ENCODE measurements around the gene RUNX1. TPM values are rescaled to one million over a fixed set of nuclear protein-coding genes. Genes with fewer than 3 reads are reported as not detected.

RUNX1 gene
- polyA plus RNA-seq, 1 of the 3 experiments (the other 2 are of a cell fraction) = 17.1 TPM

- H4K20me1 ChIP-seq (ENCODE audit: insufficient read depth) = no peaks in the 10 kb centered on the region
- CTCF ChIA-PET = no interaction called here
These were observed 37.4 kb downstream of the RUNX1 start for GRCh38 chr21:35011681-35012080.

More at GRCh38 chr21:35011681-35012080, 37.4 kb downstream of the RUNX1 start:
- H3K27me3 ChIP-seq (ENCODE audit: insufficient read depth) = no peaks in the 10 kb centered on the region
- WGBS (ENCODE audit: low lambda C conversion rate) = 39% methylated on average over 3 of the region's 3 CpGs
- H3K4me1 ChIP-seq (ENCODE audit: control insufficient read depth in 1 of 2, insufficient read depth in 2 of 2, low read depth in 1 of 2, low read length in 1 of 2) = no peaks in the 10 kb centered on the region; a peak in 1 of 4 replicates
- H3K79me2 ChIP-seq (ENCODE audit: insufficient read depth) = no peaks in the 10 kb centered on the region
- DNase-seq = no peak
- H3F3A ChIP-seq (replicated peaks; ENCODE audit: insufficient read depth) = no peaks in the 10 kb centered on the region
- no peak overlapping the region for H3K4me3 ChIP-seq (ENCODE audit: low read depth in 2 of 2, low read length in 1 of 2)
- no peak overlapping the region for H3K9ac ChIP-seq
- TF ChIP-seq CHD2 (IDR thresholded peaks at IDR 0.05; ENCODE audit: low read length, partially characterized antibody) (no peak), EP300 (IDR thresholded peaks at IDR 0.05; ENCODE audit: borderline replicate concordance in 1 of 2, low read depth in 1 of 2, low read length in 1 of 2) (no peak), CTCF (IDR thresholded peaks at IDR 0.05) (no peak), POLR2AphosphoS5 (IDR thresholded peaks at IDR 0.05; ENCODE audit: low read depth, low read length) (no peak), NFIC (IDR thresholded peaks at IDR 0.05; ENCODE audit: borderline replicate concordance) (no peak), MEF2A (IDR thresholded peaks at IDR 0.05; ENCODE audit: borderline replicate concordance, low read depth) (no peak), RFX5 (IDR thresholded peaks at IDR 0.05; ENCODE audit: low read length) (no peak), FOXM1 (IDR thresholded peaks at IDR 0.05; ENCODE audit: low read depth) (no peak), FOXJ3 (CRISPR knock-in tag; IDR thresholded peaks at IDR 0.05) (no peak), TCF12 (IDR thresholded peaks at IDR 0.05) (peak; percentile 38; the same call in 1 of the 2 replicates), RCOR1 (IDR thresholded peaks at IDR 0.05; ENCODE audit: low read length) (no peak), RAD21 (IDR thresholded peaks at IDR 0.05; ENCODE audit: low read length) (no peak), TAF1 (IDR thresholded peaks at IDR 0.05; ENCODE audit: borderline replicate concordance, low read depth, low read length) (no peak), SIN3A (IDR thresholded peaks at IDR 0.05; ENCODE audit: borderline replicate concordance, low read depth, low read length) (no peak), JUND (IDR thresholded peaks at IDR 0.05) (0 out of 2 replicates have a peak, but pooled peaks have one; percentile 28), YY1 (IDR thresholded peaks at IDR 0.05; ENCODE audit: low read depth) (no peak), FOSL2 (IDR thresholded peaks at IDR 0.05; ENCODE audit: borderline replicate concordance, low read depth) (peak; percentile 42; the same call in 1 of the 2 replicates), NRF1 (IDR thresholded peaks at IDR 0.05; ENCODE audit: low read depth, low read length) (no peak), MXI1 (IDR thresholded peaks at IDR 0.05; ENCODE audit: low read depth, low read length) (no peak)
- TF ChIP-seq, protein P1, sequence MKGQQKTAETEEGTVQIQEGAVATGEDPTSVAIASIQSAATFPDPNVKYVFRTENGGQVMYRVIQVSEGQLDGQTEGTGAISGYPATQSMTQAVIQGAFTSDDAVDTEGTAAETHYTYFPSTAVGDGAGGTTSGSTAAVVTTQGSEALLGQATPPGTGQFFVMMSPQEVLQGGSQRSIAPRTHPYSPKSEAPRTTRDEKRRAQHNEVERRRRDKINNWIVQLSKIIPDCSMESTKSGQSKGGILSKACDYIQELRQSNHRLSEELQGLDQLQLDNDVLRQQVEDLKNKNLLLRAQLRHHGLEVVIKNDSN (IDR thresholded peaks at IDR 0.05; ENCODE audit: borderline replicate concordance, low read depth) = no peak
- TF ChIP-seq, protein P2, sequence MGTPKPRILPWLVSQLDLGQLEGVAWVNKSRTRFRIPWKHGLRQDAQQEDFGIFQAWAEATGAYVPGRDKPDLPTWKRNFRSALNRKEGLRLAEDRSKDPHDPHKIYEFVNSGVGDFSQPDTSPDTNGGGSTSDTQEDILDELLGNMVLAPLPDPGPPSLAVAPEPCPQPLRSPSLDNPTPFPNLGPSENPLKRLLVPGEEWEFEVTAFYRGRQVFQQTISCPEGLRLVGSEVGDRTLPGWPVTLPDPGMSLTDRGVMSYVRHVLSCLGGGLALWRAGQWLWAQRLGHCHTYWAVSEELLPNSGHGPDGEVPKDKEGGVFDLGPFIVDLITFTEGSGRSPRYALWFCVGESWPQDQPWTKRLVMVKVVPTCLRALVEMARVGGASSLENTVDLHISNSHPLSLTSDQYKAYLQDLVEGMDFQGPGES (IDR thresholded peaks at IDR 0.05; ENCODE audit: low read depth, low read length) = no peak
- TF ChIP-seq, protein P3, sequence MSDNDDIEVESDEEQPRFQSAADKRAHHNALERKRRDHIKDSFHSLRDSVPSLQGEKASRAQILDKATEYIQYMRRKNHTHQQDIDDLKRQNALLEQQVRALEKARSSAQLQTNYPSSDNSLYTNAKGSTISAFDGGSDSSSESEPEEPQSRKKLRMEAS (IDR thresholded peaks at IDR 0.05; ENCODE audit: low read depth) = no peak
- TF ChIP-seq, protein P4, sequence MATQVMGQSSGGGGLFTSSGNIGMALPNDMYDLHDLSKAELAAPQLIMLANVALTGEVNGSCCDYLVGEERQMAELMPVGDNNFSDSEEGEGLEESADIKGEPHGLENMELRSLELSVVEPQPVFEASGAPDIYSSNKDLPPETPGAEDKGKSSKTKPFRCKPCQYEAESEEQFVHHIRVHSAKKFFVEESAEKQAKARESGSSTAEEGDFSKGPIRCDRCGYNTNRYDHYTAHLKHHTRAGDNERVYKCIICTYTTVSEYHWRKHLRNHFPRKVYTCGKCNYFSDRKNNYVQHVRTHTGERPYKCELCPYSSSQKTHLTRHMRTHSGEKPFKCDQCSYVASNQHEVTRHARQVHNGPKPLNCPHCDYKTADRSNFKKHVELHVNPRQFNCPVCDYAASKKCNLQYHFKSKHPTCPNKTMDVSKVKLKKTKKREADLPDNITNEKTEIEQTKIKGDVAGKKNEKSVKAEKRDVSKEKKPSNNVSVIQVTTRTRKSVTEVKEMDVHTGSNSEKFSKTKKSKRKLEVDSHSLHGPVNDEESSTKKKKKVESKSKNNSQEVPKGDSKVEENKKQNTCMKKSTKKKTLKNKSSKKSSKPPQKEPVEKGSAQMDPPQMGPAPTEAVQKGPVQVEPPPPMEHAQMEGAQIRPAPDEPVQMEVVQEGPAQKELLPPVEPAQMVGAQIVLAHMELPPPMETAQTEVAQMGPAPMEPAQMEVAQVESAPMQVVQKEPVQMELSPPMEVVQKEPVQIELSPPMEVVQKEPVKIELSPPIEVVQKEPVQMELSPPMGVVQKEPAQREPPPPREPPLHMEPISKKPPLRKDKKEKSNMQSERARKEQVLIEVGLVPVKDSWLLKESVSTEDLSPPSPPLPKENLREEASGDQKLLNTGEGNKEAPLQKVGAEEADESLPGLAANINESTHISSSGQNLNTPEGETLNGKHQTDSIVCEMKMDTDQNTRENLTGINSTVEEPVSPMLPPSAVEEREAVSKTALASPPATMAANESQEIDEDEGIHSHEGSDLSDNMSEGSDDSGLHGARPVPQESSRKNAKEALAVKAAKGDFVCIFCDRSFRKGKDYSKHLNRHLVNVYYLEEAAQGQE (IDR thresholded peaks at IDR 0.05; ENCODE audit: low read depth, low read length) = no peak
- POLR2A ChIA-PET = no interaction called here
- H2AFZ ChIP-seq (ENCODE audit: low read depth) = no peak overlapping the region
- no peaks in the 10 kb centered on the region for H3K36me3 ChIP-seq (replicated peaks in 1 of 2; ENCODE audit: control insufficient read depth in 1 of 2, insufficient read depth in 2 of 2, low read length in 1 of 2)
- no peaks in the 10 kb centered on the region for H3K9me3 ChIP-seq
- H3K4me2 ChIP-seq = no peak overlapping the region; the same call in 1 of the 2 replicates
- H3K9me2 ChIP-seq = no peaks in the 10 kb centered on the region
- no peak overlapping the region; a peak in 1 of 4 replicates for H3K27ac ChIP-seq (ENCODE audit: low read depth in 2 of 2, low read length in 1 of 2)
